ENCODE results near the gene GHRHR. TPM values are rescaled to one million over a fixed set of nuclear protein-coding genes. Genes with fewer than 3 reads are reported as not detected.

Gene GHRHR
- total and polyA plus RNA-seq, 9 of the 15 experiments (the other 6 are each of a cell fraction or from before 2014, with no cell fraction given): not detected

DNA sequence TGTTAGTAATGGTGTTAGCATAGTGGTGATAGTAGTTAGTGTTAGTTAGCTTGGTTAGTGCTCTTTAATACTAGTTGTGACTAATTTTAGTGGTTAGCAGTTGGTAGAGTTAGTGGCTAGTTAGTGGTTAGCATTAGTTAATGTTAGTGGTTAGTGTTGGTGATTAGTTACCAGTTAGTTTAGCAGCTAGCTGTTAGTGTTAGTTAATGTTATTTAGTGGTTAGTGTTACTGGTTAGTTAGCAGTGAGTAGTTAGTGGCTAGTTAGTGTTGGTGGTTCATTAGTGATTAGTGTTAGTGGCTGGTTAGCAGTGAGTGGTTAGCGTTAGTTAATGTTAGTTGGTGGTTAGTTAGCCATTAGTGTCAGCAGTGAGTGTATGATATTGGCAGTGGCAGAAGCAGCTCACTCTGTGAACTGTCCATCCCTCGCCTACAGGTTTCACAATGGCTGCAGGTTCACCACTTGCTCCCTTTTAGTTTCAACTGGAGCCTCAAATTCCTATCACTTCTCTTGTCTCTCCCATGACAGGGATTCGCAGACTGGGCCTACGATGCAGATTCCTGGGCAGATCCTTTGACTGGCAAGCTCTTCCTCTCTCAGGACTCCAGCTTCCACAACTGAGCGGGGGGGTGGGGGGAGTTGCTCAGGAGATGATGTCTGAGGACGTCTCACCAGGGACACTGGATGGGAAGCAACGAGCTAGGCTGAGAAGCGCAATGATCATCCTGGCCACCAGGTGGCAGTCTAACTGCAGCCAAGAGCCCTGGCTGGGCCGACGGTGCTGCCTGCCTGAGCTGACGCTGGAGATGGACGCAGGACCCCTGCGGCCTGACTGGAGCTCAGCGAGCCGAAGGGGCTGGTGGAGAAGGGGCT is 19.5 kb downstream of the GHRHR start:
- no peaks in the 10 kb centered on the region for H3K9me1 ChIP-seq (ENCODE audit: control insufficient read depth, insufficient read depth, low read length)
- peaks cover 37 to 61% of the 10 kb centered on the region in 2 experiments for H3K27me3 ChIP-seq (ENCODE audit: control insufficient read depth in 2 of 2, insufficient read depth in 2 of 2, low read length in 2 of 2)
- BruUV-seq (replicated peaks): no TSS peak
- H3K27ac ChIP-seq (ENCODE audit: extremely low read depth, low read depth, low read length): no peak overlapping the region
- in situ Hi-C loops (cut with MboI) (loop anchor here (5.0 to 10.0 kb wide), 2 partner anchors 139 to 752 kb away; no protein-coding TSS in a partner anchor), intact Hi-C loops (cut with micrococcal nuclease) (loop anchor here (1.0 kb wide), 1 partner anchor 139 kb away; no protein-coding TSS in a partner anchor)
- H3K9me3 ChIP-seq (replicated peaks; ENCODE audit: control insufficient read depth, insufficient read depth, low read depth, low read length): no peaks in the 10 kb centered on the region
- peaks cover 0 to 4% of the 10 kb centered on the region in 2 experiments; a peak in 1 of 5 replicates for H3K4me1 ChIP-seq (replicated peaks in 1 of 2; ENCODE audit: control insufficient read depth in 2 of 2, insufficient read depth in 2 of 2, low read length in 2 of 2)
- peak; percentile 80 to 87 (median 86) for DNase-seq (ENCODE audit: extremely low read depth in 1 of 4, low spot score in 3 of 4)
- peak; percentile 98 for FAIRE-seq
- no peaks in the 10 kb centered on the region for H3K36me3 ChIP-seq (ENCODE audit: control insufficient read depth, insufficient read depth, low read length)
- H3K9ac ChIP-seq (ENCODE audit: insufficient read depth in 1 of 2, low read depth in 2 of 2, low read length in 2 of 2): no peak overlapping the region
- no peak overlapping the region for H3K4me3 ChIP-seq
- ATAC-seq: peak; percentile 96
- H2AFZ ChIP-seq (ENCODE audit: low read depth, low read length): no peak overlapping the region
- H3K4me2 ChIP-seq (ENCODE audit: insufficient read depth, low read length): no peak overlapping the region
- ChIA-PET POLR2A (interaction anchor here (0.6 to 2.0 kb wide), 6 partner anchors 30 to 447 kb away, joined by 3 to 11 read pairs (median 4); no protein-coding TSS in a partner anchor), CTCF (ENCODE audit: low intra/inter-chr PET ratio) (interaction anchor here (0.7 to 2.7 kb wide), 3 partner anchors 93 to 140 kb away, joined by 3 to 31 read pairs (median 5); no protein-coding TSS in a partner anchor)
- no peaks in the 10 kb centered on the region for H3K79me2 ChIP-seq (ENCODE audit: control insufficient read depth, insufficient read depth, low read length)
- no peaks in the 10 kb centered on the region for H4K20me1 ChIP-seq (replicated peaks; ENCODE audit: control insufficient read depth, insufficient read depth, low read length)
- 4% methylated on average over 12 of the region's 15 CpGs for WGBS (ENCODE audit: insufficient coverage, low coverage, missing lambda C conversion rate)
- no peak for TF ChIP-seq ZBTB1 (CRISPR knock-in tag; IDR thresholded peaks at IDR 0.05; ENCODE audit: borderline replicate concordance, low read depth)
- TF ChIP-seq CEBPG (CRISPR knock-in tag; IDR thresholded peaks at IDR 0.05): 0 out of 2 replicates have a peak, but pooled peaks have one; percentile 7
- no peak for TF ChIP-seq CEBPG (tag; conservative IDR thresholded peaks at IDR 0.05 in 1 of 2, IDR thresholded peaks at IDR 0.05 in 1 of 2)
- TF ChIP-seq, protein P1, sequence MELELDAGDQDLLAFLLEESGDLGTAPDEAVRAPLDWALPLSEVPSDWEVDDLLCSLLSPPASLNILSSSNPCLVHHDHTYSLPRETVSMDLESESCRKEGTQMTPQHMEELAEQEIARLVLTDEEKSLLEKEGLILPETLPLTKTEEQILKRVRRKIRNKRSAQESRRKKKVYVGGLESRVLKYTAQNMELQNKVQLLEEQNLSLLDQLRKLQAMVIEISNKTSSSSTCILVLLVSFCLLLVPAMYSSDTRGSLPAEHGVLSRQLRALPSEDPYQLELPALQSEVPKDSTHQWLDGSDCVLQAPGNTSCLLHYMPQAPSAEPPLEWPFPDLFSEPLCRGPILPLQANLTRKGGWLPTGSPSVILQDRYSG (tag; conservative IDR thresholded peaks at IDR 0.05; ENCODE audit: low read depth): no peak
- no peak for TF ChIP-seq ZNF239 (CRISPR knock-in tag; IDR thresholded peaks at IDR 0.05)
- TF ChIP-seq, protein P2, sequence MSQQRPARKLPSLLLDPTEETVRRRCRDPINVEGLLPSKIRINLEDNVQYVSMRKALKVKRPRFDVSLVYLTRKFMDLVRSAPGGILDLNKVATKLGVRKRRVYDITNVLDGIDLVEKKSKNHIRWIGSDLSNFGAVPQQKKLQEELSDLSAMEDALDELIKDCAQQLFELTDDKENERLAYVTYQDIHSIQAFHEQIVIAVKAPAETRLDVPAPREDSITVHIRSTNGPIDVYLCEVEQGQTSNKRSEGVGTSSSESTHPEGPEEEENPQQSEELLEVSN (IDR thresholded peaks at IDR 0.05; ENCODE audit: borderline replicate concordance in 1 of 2, extremely low read depth in 1 of 2, insufficient read depth in 1 of 2, insufficient read length in 1 of 2, low read depth in 1 of 2, low read length in 1 of 2, poor library complexity in 1 of 2, severe bottlenecking in 1 of 2): no peak
- no peak for TF ChIP-seq FOS (IDR thresholded peaks at IDR 0.05; ENCODE audit: extremely low read depth, insufficient read length)
- no peak for TF ChIP-seq NFYB (IDR thresholded peaks at IDR 0.05; ENCODE audit: extremely low read depth, insufficient read length)
- peak; percentile 94 for TF ChIP-seq BRD9 (IDR thresholded peaks at IDR 0.05; ENCODE audit: low read depth, partially characterized antibody)

All from K562 (cell line).